Liver (tissue), 9 donors: ENCODE measurements around the gene KDELR3. TPM values are rescaled to one million over a fixed set of nuclear protein-coding genes. Genes with fewer than 3 reads are reported as not detected.

Source experiments
- DNase-seq: peaks from one replicate; pipeline ENCODE4 v3.0.0-alpha.2; 2017; ENCODE audit warnings: low spot score
- H3K27ac ChIP-seq, 2 donors: one replicate each; pipeline ENCODE4 v1.7.0; 2013; ENCODE audit warnings: inconsistent platforms in 2 of 2, low read length in 2 of 2, control low read depth in 1 of 2, low read depth in 1 of 2, mild to moderate bottlenecking in 1 of 2
- H3K27me3 ChIP-seq, 4 donors: one replicate each; pipeline versions ENCODE4 v1.6.1 to v1.7.0; 2013; ENCODE audit warnings: low read length in 3 of 4, inconsistent platforms in 1 of 4, mild to moderate bottlenecking in 1 of 4, moderate library complexity in 1 of 4; ENCODE audit not compliant: control insufficient read depth in 4 of 4, insufficient read depth in 4 of 4
- H3K36me3 ChIP-seq, 4 donors: one replicate each; pipeline versions ENCODE4 v1.6.1 to v1.7.0; 2013; ENCODE audit warnings: low read length in 3 of 4, mild to moderate bottlenecking in 3 of 4, low read depth in 1 of 4, moderate library complexity in 1 of 4; ENCODE audit not compliant: control insufficient read depth in 4 of 4, insufficient read depth in 3 of 4
- H3K4me1 ChIP-seq, 4 donors: one replicate each; pipeline versions ENCODE4 v1.6.1 to v1.7.0; 2013; ENCODE audit warnings: low read length in 3 of 4, mild to moderate bottlenecking in 3 of 4, moderate library complexity in 1 of 4; ENCODE audit not compliant: control insufficient read depth in 4 of 4, insufficient read depth in 4 of 4
- H3K4me3 ChIP-seq, 3 donors: one replicate each; pipeline versions ENCODE4 v1.6.1 to v1.7.0; 2013; ENCODE audit warnings: low read length in 3 of 3, control low read depth in 1 of 3, low read depth in 1 of 3, mild to moderate bottlenecking in 1 of 3
- H3K9ac ChIP-seq, 2 donors: one replicate each; pipeline ENCODE4 v1.7.0; 2013; ENCODE audit warnings: low read length in 2 of 2, mild to moderate bottlenecking in 2 of 2, moderate library complexity in 2 of 2, control low read depth in 1 of 2, low read depth in 1 of 2
- H3K9me3 ChIP-seq, 4 donors: one replicate each; pipeline versions ENCODE4 v1.6.1 to v1.7.0; 2013; ENCODE audit warnings: low read length in 3 of 4; ENCODE audit not compliant: control insufficient read depth in 4 of 4
- JUND ChIP-seq, 2 donors: IDR thresholded peaks; 2 replicates each; pipeline ENCODE4 v1.6.1; 2016; ENCODE audit warnings: antibody characterized with exemption in 2 of 2
- NR2F2 ChIP-seq: IDR thresholded peaks from 2 replicates; pipeline ENCODE4 v1.6.1; 2016; ENCODE audit warnings: antibody characterized with exemption
- SP1 ChIP-seq: IDR thresholded peaks from 2 replicates; pipeline ENCODE4 v1.6.1; 2018; ENCODE audit warnings: antibody characterized with exemption, mild to moderate bottlenecking
- TAF1 ChIP-seq: conservative IDR thresholded peaks from 2 replicates; pipeline ENCODE4 v1.6.1; 2016; ENCODE audit warnings: antibody characterized with exemption, mild to moderate bottlenecking
- WGBS: extraction: QIAGEN DNeasy Blood & Tissue Kit; methylation state at CpG from one replicate; pipeline ENCODE4 v1.1.7; 2013; 5-methylcytosine and 5-hydroxymethylcytosine counted together
- polyA plus RNA-seq, 2 donors: library from polyadenylated mRNA; stranded (reverse) in 1 of 2; unstranded in 1 of 2; fragments of 200-250 nt in 1 of 2; fragments of >200 nt in 1 of 2; fragmentation: Nextera tagmentation in 1 of 2; extraction: Ambion mirVana in 1 of 2; gene quantifications; one replicate each; pipeline versions ENCODE4 v1.2.1 to v1.2.3, GENCODE V29; 2013 to 2015
- total RNA-seq, 2 donors: library from RNA; depleted of rRNA; stranded (reverse); fragments of >200 nt; gene quantifications; one replicate each; pipeline ENCODE4 v1.2.3, GENCODE V29; 2014
- TF ChIP-seq, protein P1 (sequence below): IDR thresholded peaks from 2 replicates; pipeline ENCODE4 v1.6.1; 2016; ENCODE audit warnings: antibody characterized with exemption
- TF ChIP-seq, protein P2 (sequence below): fragments of 150-350 bp; IDR thresholded peaks from 2 replicates; pipeline ENCODE4 v1.5.1; 2017; ENCODE audit warnings: improper control_type of control experiment, low read depth, low read length; ENCODE audit not compliant: missing input control
- TF ChIP-seq, protein P3 (sequence below): IDR thresholded peaks from 2 replicates; pipeline ENCODE4 v1.6.1; 2016; ENCODE audit warnings: antibody characterized with exemption, mild to moderate bottlenecking
- donor health status: healthy.
- donor health status: healthy.
- donor health status: healthy.
- donor health status: healthy.
- donor health status: healthy.

Gene KDELR3
- total and polyA plus RNA-seq, 4 donors: 3.5 to 12.8 (median 9.5) TPM

DNA sequence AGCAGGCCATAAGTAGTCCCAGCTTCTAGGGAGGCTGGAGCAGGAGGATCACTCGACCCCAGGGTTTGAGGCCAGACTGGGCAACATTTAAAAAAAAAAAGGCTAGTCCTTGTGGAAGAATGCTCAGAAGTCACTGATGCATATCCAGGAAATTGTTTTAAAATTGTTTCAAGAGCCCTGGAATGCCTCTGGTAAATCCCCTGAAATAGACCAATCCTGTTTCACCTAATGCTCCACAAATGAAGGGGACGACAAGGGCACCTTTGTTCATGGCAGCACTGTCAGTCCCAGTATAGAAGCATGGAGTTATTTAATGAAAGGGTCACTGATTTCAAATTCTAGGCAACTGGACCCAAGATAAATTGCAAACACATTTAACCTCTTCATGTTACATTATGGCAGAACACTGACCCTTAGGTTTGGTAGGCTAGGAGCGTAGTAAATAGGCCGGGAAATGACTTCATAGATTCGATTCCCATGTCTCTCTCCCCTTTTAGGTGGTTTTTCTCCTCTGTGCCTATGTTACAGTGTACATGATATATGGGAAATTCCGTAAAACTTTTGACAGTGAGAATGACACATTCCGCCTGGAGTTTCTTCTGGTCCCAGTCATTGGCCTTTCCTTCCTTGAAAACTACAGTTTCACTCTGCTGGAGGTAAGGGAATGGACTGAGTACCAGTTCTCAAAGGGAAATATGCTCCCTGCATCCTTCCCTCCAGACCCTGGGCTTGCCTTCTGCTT lies 11.4 kb downstream of the KDELR3 start:
- TF ChIP-seq JUND (IDR thresholded peaks at IDR 0.05) (no peak), TAF1 (no peak), NR2F2 (no peak), SP1 (no peak)
- TF ChIP-seq, protein P1, sequence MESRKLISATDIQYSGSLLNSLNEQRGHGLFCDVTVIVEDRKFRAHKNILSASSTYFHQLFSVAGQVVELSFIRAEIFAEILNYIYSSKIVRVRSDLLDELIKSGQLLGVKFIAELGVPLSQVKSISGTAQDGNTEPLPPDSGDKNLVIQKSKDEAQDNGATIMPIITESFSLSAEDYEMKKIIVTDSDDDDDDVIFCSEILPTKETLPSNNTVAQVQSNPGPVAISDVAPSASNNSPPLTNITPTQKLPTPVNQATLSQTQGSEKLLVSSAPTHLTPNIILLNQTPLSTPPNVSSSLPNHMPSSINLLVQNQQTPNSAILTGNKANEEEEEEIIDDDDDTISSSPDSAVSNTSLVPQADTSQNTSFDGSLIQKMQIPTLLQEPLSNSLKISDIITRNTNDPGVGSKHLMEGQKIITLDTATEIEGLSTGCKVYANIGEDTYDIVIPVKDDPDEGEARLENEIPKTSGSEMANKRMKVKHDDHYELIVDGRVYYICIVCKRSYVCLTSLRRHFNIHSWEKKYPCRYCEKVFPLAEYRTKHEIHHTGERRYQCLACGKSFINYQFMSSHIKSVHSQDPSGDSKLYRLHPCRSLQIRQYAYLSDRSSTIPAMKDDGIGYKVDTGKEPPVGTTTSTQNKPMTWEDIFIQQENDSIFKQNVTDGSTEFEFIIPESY: no peak
- TF ChIP-seq, protein P2, sequence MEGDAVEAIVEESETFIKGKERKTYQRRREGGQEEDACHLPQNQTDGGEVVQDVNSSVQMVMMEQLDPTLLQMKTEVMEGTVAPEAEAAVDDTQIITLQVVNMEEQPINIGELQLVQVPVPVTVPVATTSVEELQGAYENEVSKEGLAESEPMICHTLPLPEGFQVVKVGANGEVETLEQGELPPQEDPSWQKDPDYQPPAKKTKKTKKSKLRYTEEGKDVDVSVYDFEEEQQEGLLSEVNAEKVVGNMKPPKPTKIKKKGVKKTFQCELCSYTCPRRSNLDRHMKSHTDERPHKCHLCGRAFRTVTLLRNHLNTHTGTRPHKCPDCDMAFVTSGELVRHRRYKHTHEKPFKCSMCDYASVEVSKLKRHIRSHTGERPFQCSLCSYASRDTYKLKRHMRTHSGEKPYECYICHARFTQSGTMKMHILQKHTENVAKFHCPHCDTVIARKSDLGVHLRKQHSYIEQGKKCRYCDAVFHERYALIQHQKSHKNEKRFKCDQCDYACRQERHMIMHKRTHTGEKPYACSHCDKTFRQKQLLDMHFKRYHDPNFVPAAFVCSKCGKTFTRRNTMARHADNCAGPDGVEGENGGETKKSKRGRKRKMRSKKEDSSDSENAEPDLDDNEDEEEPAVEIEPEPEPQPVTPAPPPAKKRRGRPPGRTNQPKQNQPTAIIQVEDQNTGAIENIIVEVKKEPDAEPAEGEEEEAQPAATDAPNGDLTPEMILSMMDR: no peak
- TF ChIP-seq, protein P3, sequence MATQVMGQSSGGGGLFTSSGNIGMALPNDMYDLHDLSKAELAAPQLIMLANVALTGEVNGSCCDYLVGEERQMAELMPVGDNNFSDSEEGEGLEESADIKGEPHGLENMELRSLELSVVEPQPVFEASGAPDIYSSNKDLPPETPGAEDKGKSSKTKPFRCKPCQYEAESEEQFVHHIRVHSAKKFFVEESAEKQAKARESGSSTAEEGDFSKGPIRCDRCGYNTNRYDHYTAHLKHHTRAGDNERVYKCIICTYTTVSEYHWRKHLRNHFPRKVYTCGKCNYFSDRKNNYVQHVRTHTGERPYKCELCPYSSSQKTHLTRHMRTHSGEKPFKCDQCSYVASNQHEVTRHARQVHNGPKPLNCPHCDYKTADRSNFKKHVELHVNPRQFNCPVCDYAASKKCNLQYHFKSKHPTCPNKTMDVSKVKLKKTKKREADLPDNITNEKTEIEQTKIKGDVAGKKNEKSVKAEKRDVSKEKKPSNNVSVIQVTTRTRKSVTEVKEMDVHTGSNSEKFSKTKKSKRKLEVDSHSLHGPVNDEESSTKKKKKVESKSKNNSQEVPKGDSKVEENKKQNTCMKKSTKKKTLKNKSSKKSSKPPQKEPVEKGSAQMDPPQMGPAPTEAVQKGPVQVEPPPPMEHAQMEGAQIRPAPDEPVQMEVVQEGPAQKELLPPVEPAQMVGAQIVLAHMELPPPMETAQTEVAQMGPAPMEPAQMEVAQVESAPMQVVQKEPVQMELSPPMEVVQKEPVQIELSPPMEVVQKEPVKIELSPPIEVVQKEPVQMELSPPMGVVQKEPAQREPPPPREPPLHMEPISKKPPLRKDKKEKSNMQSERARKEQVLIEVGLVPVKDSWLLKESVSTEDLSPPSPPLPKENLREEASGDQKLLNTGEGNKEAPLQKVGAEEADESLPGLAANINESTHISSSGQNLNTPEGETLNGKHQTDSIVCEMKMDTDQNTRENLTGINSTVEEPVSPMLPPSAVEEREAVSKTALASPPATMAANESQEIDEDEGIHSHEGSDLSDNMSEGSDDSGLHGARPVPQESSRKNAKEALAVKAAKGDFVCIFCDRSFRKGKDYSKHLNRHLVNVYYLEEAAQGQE: no peak
- Histone ChIP-seq H3K4me3 (no peak overlapping the region), H3K9me3 (no peaks in the 10 kb centered on the region), H3K27ac (no peak overlapping the region), H3K9ac (no peak overlapping the region), H3K36me3 (peaks cover 8 to 34% (median 30%) of the 10 kb centered on the region in 4 donors), H3K27me3 (no peaks in the 10 kb centered on the region), H3K4me1 (no peaks in the 10 kb centered on the region)
- 81% methylated on average over 7 of the region's 7 CpGs for WGBS
- no peak for DNase-seq

DNA sequence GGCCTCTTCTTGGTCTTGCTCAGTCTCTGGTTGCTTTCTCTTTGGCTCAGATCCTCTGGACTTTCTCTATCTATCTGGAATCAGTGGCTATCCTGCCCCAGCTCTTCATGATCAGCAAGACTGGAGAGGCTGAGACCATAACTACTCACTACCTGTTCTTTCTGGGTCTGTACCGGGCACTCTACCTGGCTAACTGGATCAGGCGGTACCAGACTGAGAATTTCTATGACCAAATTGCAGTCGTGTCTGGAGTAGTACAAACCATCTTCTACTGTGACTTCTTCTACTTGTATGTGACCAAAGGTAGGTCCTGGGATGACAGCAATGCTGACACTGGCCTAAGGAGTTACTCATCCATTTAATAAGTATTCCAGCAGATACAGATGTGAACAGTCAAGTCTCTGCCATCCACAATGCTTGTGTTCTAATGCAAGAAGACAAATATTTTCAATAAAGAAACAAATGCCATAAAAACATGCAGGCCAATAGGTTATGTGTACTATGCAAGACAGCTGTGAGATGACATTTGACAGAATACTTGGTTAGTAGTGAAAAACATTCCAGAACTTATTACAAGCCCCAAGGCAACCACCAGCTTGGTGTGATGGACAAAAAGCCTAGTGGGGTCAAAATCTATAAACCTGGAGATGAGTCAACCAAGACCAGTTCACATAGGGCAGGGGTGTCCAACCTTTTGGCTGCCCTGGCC lies 13.4 kb downstream of the KDELR3 start:
- no peak for DNase-seq
- TF ChIP-seq NR2F2: peak; percentile 19
- TF ChIP-seq, protein P3: no peak
- H3K27me3 ChIP-seq: no peaks in the 10 kb centered on the region
- no peak overlapping the region for H3K27ac ChIP-seq
- no peak overlapping the region for H3K9ac ChIP-seq
- no peaks in the 10 kb centered on the region for H3K9me3 ChIP-seq
- no peak overlapping the region for H3K4me3 ChIP-seq
- H3K4me1 ChIP-seq: no peaks in the 10 kb centered on the region
- 91% methylated on average over 3 of the region's 3 CpGs for WGBS
- peaks cover 15 to 51% (median 46%) of the 10 kb centered on the region in 4 donors for H3K36me3 ChIP-seq
